NOMO-1 treated with DMSO at 0.1 percent for 48 hours (cell line): ENCODE measurements around the gene TRIM10.
"Not testable (repeated sequence)": the region's sequence is repeated elsewhere in the genome, so short reads cannot be mapped to it uniquely, and the experiment has no call there.

Experiments used
- DNase-seq: peaks from one replicate; lab custom pipeline; 2025; ENCODE audit not compliant: unreplicated experiment; lab: John Stamatoyannopoulos, UW

TRIM10 gene

DNA sequence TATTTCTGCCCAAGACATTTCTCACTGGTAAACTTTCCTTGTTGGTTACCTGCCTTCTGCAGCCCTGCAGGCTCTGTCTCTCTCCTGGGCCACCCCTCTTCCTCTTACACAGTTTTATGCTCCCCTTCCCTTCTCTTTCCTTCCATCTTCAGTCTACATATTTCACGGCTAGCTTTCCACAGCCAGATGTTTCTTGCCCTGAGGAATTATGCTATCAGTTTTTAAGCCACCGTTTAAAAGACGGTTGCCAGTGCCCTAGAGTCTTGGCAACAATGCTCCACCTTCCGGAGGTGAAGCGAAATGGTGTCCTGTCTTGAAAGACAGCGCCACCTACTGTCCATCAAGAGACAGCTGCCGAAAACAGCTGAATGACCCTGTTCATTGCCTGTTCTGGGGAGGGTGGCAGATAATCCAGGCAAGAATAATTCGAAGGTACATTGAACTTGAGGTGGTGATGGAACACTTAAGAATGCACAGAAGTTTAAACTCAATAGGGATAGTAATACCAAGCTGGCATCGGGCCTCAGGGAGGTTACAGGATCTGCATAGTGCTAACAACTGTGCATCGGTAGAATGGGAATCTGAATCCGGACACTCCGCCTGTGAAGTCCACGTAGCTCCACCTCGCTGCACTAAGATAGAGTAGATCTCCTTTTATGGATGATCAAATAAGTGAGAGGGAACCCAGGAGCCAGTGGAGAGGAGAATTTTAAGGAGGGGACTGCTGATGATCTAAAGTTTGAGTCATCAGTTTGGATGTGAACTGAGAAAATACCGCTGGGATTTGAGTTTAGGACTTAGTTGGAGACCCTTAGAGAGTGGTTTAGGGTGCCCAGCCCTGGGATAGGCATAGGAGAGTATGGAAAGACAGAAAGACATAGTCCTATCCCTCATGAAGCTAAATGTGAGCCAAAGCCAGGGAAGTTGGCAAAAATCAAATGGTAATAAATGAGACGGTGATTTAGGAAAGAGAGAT, 29.8 kb downstream of the TRIM10 start:
- DNase-seq = peak; percentile 73

DNA sequence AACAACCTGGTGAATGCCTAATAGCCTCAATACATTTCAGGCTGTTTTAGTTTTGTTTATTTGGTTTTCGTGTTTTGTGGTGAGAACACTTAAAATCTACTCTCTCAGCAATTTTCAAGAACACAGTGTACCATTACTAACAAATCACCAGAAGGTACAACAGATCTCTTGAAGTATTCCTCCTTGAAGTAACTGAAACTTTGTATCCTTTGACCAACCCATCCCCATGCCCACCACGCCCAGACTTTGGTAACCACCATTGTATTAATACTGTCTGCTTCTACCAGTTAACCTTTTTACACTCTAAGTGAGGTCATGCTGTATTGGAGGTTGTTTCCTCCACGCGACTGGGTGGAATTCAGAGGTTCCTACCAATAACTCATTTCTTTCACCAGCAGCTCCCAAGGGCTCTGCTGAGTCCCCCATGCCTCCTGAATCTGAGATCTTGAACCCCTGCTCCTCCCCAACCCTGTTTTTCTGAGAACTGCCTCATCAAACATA, 30.8 kb downstream of the TRIM10 start:
- no peak for DNase-seq

DNA sequence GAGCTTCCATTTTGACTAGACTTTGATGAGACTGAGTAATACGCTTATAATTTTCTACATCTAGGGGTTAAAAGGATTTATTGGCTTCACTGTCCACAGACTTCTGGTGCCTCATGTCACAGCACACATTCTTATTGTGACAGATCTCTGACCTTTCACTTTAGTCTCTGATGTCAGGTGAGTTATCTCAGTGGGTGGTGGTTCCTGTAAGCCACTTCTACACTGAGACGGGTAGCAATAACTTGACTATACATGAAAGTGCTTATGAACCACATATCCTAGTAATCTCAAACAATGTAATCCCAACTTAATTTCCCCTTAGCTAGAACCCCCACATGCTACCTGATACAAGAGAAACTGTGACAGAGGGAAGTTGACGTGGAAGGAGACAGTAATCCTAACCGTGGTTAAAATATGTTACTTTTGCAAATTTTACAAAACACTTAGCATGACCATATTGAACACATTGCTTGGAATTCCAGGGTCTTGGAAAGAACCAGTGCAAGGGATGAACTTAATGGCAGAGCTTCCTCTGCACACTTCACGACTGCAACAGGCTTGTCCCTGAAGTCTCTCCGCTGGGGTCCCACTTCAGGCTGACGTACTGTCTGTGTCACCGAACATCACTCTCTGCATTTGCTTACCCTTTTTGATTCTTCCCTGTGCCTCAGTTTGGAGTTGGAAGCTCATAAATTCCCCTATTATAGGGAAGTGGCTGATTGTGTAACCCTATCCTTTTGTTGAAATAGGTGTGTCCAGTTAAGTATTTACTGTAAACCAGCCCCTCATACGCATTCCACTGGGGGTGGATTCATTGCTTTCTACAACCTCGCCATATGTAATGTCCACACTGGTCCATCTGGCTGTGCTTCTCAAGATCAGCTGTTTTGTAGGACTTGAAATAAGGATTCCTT, 31.5 kb downstream of the TRIM10 start:
- no peak for DNase-seq

- DNase-seq = no peak
Measured at GRCh38 chr6:30127238-30128093, 33.5 kb downstream of the TRIM10 start.

- DNase-seq = peak; percentile 79
Measured at GRCh38 chr6:30122515-30122914, 38.5 kb downstream of the TRIM10 start.

DNA sequence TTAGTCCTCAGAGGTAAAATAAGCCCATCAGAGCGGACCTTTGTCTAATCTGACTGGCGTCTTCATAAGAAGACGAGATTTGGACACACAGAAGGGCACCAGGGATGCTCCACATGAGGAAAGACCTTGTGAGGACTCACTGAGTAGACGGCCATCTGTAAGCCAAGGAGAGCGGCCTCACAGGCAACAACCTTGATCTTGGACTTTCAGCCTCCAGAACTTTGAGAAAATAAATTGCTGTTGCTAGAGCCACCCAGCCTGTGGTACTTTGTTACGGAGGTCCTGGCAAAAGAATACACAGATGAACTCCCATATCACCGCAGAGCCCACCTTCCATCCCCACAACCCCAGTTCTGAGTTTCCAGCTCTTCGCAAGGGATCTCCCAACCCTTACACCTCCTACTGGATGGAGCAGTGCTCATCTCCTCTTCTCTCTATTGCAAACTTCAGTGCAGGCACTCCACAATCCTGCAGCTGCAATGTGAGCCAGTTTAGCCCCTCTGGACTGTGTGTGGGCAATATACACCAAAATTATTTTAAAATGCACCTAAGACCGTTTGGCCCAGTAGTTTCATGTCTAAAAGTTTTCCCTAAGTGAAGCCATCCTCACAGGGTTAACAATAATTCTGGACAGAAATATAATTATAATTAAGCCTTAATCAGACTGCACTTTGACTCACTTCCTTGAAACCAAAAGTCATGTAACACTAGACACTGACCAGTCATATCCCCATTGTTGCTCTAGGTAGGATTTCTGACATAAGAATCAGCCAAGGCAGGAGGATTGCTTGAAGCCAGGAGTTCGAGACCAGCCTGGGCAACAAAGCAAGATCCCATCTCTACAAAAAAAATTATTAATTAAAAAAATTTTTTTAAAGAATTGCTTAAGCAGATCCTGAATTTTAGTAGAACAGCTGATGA, 39.3 kb downstream of the TRIM10 start:
- DNase-seq = no peak

- not testable (repeated sequence) for DNase-seq
Measured at GRCh38 chr6:30118691-30119090, 42.3 kb downstream of the TRIM10 start.

GRCh38 chr6:30116724-30117123, 44.3 kb downstream of the TRIM10 start:
- DNase-seq = no peak

- DNase-seq = no peak
Measured at GRCh38 chr6:30113841-30114240, 47.2 kb downstream of the TRIM10 start.

DNA sequence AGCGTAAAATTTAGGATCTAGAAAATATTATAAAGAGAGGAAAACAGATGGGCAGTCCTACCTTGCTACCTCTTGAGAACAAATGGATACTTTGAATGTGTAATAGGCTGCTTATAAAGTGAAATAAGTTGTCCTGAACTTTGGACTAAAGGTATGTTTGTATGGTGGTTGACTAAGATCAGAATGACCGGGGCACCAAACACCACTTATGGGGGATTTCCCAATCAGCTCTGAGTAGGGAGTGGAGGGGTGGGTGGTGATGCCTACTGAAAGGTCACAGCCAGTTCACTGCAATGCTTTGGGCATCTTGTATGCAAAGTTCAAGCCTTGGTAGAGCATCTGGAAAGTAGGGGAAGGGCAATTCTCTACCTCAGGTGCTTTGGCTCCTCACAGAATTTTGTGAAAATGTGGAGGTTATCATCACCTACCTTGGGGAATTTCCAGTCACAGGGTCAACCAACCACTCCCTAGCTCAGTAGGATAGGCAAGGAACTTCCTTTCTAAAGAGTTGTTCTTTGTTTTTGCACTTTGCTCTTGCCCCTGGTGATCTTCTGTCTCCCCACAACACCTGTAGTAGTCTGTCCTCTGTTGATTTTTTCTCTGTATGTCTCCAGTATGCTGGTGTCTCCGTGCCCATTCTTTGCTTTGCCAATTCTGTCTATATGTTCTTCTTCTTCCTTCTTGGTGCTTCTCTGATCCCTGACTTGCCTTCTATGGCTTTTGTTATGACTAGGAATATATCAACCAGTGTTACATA, 47.8 kb downstream of the TRIM10 start, which contains the start of gene TRIM31:
Gene TRIM31 (minus strand): TSS at position 88 of the 757 bp plus-strand sequence. CDS start 285 bp downstream, outside the sequence.
- DNase-seq = no peak

DNA sequence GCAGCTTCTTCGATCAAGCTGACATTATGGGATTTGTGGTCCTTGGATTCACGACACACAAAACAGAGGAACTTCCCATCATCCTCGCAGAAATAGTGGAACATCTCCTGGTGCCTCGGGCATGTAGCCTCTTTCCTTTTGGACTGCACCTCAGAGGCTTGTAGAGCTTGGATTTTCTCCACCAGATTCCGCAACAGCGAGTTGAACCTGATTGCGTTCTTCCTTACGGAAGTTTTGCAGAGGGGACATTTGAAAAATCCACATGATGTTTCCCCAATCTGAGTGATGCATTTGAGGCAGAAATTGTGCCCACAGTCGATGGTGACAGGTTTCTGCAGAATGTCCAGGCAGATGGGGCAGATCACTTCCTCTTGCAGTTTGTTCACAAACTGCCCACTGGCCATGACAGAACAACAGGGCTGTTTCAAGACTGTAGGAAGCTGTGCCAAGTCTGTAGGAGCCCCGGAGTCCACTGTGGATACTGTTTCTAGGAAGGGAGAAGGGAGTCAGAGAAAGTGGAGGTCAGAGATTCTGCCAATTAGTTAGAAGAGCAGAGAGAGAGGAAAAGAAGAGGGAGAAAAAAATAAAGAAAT, 48.5 kb downstream of the TRIM10 start:
- no peak for DNase-seq

DNA sequence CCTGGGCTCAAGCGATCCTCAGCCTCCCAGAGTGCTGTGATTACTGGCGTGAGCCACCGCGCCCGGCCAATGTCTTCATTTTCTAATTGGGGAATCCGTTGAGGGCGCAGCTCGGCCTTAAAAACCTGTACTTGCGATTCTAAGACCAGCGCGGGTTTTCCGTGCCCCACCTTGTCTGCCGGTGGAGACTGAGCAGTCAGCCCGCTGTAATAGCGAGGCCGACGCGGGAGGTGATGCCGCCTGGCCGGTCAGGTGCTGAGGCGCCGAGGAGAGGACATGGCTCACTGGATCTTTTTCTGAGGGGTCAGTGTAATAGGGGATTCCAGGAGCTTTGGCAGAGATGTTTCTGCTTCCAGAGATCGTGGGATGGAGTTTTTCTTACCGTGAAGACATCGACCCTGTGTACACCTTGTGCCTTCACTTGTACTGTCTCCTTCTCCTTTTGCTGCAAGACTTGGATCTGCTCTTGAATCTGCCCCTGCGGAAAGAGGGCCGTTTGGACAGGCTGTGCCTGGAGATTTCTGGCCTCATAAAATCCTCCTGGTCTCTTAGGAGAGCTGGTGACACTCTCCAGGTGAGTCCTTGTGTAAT, 49.6 kb downstream of the TRIM10 start:
- DNase-seq = no peak

DNA sequence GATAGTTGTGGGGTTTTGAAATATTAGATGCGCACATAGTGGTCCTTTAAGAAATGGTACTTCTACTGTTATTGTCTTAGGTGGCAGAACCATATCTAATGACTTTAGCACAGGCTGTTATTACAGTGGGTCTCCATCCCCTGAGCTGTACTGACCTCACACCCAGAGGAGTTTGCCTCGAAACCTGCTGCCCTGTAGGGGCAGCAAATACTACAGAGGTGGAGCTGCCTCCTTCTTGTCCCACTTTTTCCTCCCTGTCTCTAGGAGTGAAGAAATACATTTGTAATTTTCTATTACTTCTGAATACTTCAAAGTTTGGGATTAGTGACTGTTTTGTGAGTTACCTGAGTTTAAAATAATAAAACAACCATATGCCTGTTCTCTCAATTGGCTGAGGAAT, 56.4 kb downstream of the TRIM10 start:
- no peak for DNase-seq

DNA sequence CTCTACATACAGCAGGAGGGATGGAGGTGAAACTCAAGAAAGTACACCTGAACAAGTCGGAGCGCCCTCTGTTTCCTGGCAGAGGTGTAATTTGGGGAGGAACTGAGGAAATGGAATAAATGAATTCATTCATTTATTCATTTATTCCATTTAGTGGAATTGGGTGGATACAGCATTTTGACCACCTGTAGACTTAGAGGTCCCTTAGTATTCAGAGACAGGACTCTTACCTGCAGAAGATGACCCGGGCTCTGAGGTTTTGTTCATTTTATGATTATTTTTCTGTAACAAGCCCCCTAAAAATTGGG, 57.2 kb downstream of the TRIM10 start:
- DNase-seq = no peak

DNA sequence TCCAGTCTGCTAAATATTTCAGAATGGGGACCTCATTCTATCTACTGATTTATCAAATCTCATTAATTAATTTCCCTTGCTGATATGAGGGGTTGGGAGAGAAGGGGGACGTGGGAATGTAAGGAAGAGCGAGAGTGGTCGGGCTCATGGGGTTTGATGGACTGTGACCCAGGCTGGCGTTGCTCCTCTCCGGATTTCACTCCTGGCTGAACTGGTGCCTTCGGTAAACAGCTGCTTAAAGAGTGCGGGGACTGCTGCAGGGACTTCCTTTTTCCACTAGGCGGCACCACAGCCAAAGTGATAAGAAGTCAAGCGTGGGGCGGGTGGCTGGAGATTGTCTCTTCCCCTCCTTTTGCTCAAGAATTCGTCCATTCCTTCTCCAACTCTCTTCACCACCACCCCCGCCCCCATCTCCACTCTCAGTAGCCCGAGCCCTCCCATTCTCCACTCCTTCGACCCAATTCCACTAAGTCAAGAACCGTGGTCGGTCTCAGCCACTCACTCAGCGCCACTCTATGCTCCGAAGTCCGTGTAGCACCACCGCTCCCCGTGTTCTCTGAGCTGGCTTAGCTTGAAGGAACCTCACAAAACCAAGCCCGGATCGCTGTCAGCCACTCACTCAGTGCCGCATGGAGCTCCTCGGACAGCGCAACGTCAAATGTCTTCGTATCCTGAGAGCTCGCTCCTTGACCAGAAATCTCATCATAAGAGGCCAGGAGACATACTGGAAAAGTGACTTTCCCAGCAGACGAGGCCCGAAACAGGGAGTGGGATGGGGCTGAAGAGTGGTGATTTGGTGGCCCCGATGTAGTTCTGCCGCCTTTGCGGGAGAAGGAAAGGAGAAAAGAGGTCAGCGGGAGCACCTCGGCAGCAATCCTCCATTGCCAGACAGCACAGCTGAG, 57.8 kb downstream of the TRIM10 start:
- DNase-seq = peak; percentile 88

GRCh38 chr6:30102414-30102969, 58.5 kb downstream of the TRIM10 start:
- no peak for DNase-seq
